BJ (cell line): ENCODE data around the gene TSR1. TPM values are rescaled to one million over a fixed set of nuclear protein-coding genes. Genes with fewer than 3 reads are reported as not detected.

Source experiments
- CTCF ChIA-PET: fragments of 350-600 bp; formaldehyde crosslinking; extraction: SDS; loops from one replicate; lab custom pipeline; 2021; ENCODE audit warnings: antibody characterized with exemption, inconsistent platforms; lab: Yijun Ruan, JAX
- POLR2A ChIA-PET: fragments of 300-600 bp; sonication (Branson Sonifier 250); formaldehyde crosslinking; extraction: SDS; loops from one replicate; lab custom pipeline; 2021; ENCODE audit warnings: antibody characterized with exemption; lab: Charles Lee
- DNase-seq: peaks from one replicate; pipeline ENCODE4 v3.0.0-alpha.2; 2011; ENCODE audit warnings: low read depth
- H3K27me3 ChIP-seq: 2 replicates; pipeline ENCODE4 v1.6.0; 2011; ENCODE audit warnings: low read length; ENCODE audit not compliant: control insufficient read depth, insufficient read depth
- H3K36me3 ChIP-seq: 2 replicates; pipeline ENCODE4 v1.5.1; 2011; ENCODE audit warnings: low read length; ENCODE audit not compliant: control insufficient read depth, insufficient read depth
- H3K4me3 ChIP-seq: 2 replicates; pipeline ENCODE4 v1.5.1; 2011; ENCODE audit warnings: low read depth, mild to moderate bottlenecking, control low read depth, low read length
- polyA plus RNA-seq: library from polyadenylated mRNA; depleted of rRNA; stranded (reverse); fragments of >200 nt; gene quantifications from 2 replicates; pipeline ENCODE4 v1.2.3, GENCODE V29; 2011; rRNA removed
- small RNA-seq: library from RNA; depleted of rRNA; stranded (forward); fragments of <200 nt; gene quantifications from one replicate; pipeline ENCODE3, GENCODE V24; 2012; ENCODE audit warnings: low replicate concordance, low read depth; ENCODE audit not compliant: insufficient read length
- TF ChIP-seq, protein P1 (sequence below): IDR thresholded peaks from 2 replicates; pipeline ENCODE4 v1.5.1; 2011; ENCODE audit warnings: low read depth, mild to moderate bottlenecking, control low read depth, inconsistent platforms, low read length, moderate library complexity; ENCODE audit not compliant: insufficient read depth

TSR1 gene
- polyA plus RNA-seq, 1 experiment, result 8.9 TPM

GRCh38 chr17:2275722-2276121, 60.5 kb downstream of the TSR1 start:
- Histone ChIP-seq H3K27me3 (no peaks in the 10 kb centered on the region), H3K36me3 (peaks cover 9% of the 10 kb centered on the region), H3K4me3 (no peak overlapping the region)
- DNase-seq, result no peak
- ChIA-PET CTCF (interaction anchor here (1.0 to 1.1 kb wide), 3 partner anchors 9 to 31 kb away, joined by 3 read pairs; no protein-coding TSS in a partner anchor), POLR2A (no interaction called here)
- TF ChIP-seq, protein P1, sequence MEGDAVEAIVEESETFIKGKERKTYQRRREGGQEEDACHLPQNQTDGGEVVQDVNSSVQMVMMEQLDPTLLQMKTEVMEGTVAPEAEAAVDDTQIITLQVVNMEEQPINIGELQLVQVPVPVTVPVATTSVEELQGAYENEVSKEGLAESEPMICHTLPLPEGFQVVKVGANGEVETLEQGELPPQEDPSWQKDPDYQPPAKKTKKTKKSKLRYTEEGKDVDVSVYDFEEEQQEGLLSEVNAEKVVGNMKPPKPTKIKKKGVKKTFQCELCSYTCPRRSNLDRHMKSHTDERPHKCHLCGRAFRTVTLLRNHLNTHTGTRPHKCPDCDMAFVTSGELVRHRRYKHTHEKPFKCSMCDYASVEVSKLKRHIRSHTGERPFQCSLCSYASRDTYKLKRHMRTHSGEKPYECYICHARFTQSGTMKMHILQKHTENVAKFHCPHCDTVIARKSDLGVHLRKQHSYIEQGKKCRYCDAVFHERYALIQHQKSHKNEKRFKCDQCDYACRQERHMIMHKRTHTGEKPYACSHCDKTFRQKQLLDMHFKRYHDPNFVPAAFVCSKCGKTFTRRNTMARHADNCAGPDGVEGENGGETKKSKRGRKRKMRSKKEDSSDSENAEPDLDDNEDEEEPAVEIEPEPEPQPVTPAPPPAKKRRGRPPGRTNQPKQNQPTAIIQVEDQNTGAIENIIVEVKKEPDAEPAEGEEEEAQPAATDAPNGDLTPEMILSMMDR, result no peak

GRCh38 chr17:2274414-2274813, 61.8 kb downstream of the TSR1 start:
- CTCF ChIA-PET, result interaction anchor here (1.0 kb wide), 1 partner anchor 9 kb away, joined by 3 read pairs; no protein-coding TSS in a partner anchor
- DNase-seq, result no peak
- Histone ChIP-seq H3K36me3 (peaks cover 7% of the 10 kb centered on the region), H3K27me3 (no peaks in the 10 kb centered on the region), H3K4me3 (no peak overlapping the region)
- TF ChIP-seq, protein P1, result no peak
- POLR2A ChIA-PET, result no interaction called here

Small RNA genes within 50 kb of the gene (small RNA-seq; reads per million reads assigned to genes)
- gene AC006435.3, result not detected
- gene SNORD91A, result 62.6 reads per million, percentile 89 among the genes with 10 or more reads in this experiment
- 4.0 reads per million, percentile 53 among the genes with 10 or more reads in this experiment for gene SNORD91B

Other genes with a start within 250 kb of the TSR1 start
- gene SMG6, start 32.7 kb downstream of the TSR1 start, polyA plus RNA-seq, result 13.8 and 29.7 TPM in 2 replicates
- gene SRR, start 32.5 kb downstream of the TSR1 start, polyA plus RNA-seq, result 17.1 and 24.0 TPM in 2 replicates
- 23.7 and 43.6 TPM in 2 replicates for gene SGSM2, start 1.0 kb upstream of the TSR1 start, polyA plus RNA-seq
- gene MNT, start 64.6 kb upstream of the TSR1 start, polyA plus RNA-seq, result 2.4 and 3.1 TPM in 2 replicates
- 10.4 and 12.9 TPM in 2 replicates for gene METTL16, start 175.4 kb upstream of the TSR1 start, polyA plus RNA-seq